Thyroid gland (tissue), 4 donors: ENCODE measurements around the gene CTTNBP2NL.

Experiments
- POLR2A ChIP-seq, 2 donors: fragments of 450-650 bp; IDR thresholded peaks; one replicate each; pipeline ENCODE4 v1.6.1; 2017; ENCODE audit warnings: antibody characterized with exemption in 2 of 2, mild to moderate bottlenecking in 2 of 2, moderate library complexity in 1 of 2
- TF ChIP-seq, protein P1 (sequence below), 6 experiments: fragments of 200-600 bp in 3 of 6; fragments of 450-650 bp in 3 of 6; sonication (generic) in 3 of 6; IDR thresholded peaks; one replicate each; pipeline ENCODE4 v1.5.1; 2016 to 2019; ENCODE audit warnings: antibody characterized with exemption in 6 of 6, mild to moderate bottlenecking in 2 of 6, inconsistent platforms in 1 of 6, moderate library complexity in 1 of 6

GRCh38 chr1:112507921-112508277, 111.9 kb downstream of the CTTNBP2NL start:
- no peak for TF ChIP-seq POLR2A (IDR thresholded peaks at IDR 0.05)
- TF ChIP-seq, protein P1, sequence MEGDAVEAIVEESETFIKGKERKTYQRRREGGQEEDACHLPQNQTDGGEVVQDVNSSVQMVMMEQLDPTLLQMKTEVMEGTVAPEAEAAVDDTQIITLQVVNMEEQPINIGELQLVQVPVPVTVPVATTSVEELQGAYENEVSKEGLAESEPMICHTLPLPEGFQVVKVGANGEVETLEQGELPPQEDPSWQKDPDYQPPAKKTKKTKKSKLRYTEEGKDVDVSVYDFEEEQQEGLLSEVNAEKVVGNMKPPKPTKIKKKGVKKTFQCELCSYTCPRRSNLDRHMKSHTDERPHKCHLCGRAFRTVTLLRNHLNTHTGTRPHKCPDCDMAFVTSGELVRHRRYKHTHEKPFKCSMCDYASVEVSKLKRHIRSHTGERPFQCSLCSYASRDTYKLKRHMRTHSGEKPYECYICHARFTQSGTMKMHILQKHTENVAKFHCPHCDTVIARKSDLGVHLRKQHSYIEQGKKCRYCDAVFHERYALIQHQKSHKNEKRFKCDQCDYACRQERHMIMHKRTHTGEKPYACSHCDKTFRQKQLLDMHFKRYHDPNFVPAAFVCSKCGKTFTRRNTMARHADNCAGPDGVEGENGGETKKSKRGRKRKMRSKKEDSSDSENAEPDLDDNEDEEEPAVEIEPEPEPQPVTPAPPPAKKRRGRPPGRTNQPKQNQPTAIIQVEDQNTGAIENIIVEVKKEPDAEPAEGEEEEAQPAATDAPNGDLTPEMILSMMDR (IDR thresholded peaks at IDR 0.05): no peak
